SH-SY5Y (cell line): ENCODE measurements around the gene SLC22A12.

ENCODE experiments used
- GATA2 ChIP-seq: IDR thresholded peaks from 2 replicates; pipeline ENCODE4 v1.6.1; 2011; ENCODE audit warnings: mild to moderate bottlenecking, low read depth, low read length
- GATA3 ChIP-seq: IDR thresholded peaks from 2 replicates; pipeline ENCODE4 v1.6.1; 2011; ENCODE audit warnings: low read depth, mild to moderate bottlenecking, low read length, moderate library complexity

- TF ChIP-seq GATA2 (no peak), GATA3 (no peak)
Measured at GRCh38 chr11:64558869-64559268, 32.2 kb upstream of the SLC22A12 start.
